Suprapubic skin (tissue), 4 donors: ENCODE data around the gene PRDM4. TPM values are rescaled to one million over a fixed set of nuclear protein-coding genes. Genes with fewer than 3 reads are reported as not detected.

Source experiments
- DNase-seq, 2 donors: peaks; one replicate each; pipeline ENCODE4 v3.0.0-alpha.2; 2019; ENCODE audit warnings: low spot score in 2 of 2
- H3K27ac ChIP-seq: fragments of 200-600 bp; sonication (generic); one replicate; pipeline ENCODE4 v1.5.1; 2019
- H3K27me3 ChIP-seq: fragments of 200-600 bp; sonication (generic); one replicate; pipeline ENCODE4 v1.5.1; 2019
- H3K36me3 ChIP-seq: fragments of 200-600 bp; sonication (generic); one replicate; pipeline ENCODE4 v1.5.1; 2019
- H3K4me1 ChIP-seq: fragments of 200-600 bp; sonication (generic); one replicate; pipeline ENCODE4 v1.5.1; 2019
- H3K4me3 ChIP-seq: fragments of 200-600 bp; sonication (generic); one replicate; pipeline ENCODE4 v1.5.1; 2019; ENCODE audit warnings: mild to moderate bottlenecking
- H3K9me3 ChIP-seq: fragments of 200-600 bp; sonication (generic); one replicate; pipeline ENCODE4 v1.5.1; 2019
- CTCF ChIP-seq, 2 donors: fragments of 200-600 bp in 1 of 2; fragments of 450-650 bp in 1 of 2; sonication (generic) in 1 of 2; IDR thresholded peaks; one replicate each; pipeline ENCODE4 v1.5.1; 2016 to 2019; ENCODE audit warnings: antibody characterized with exemption in 2 of 2, mild to moderate bottlenecking in 1 of 2, moderate library complexity in 1 of 2
- EP300 ChIP-seq: sonication (generic); formaldehyde crosslinking; IDR thresholded peaks from one replicate; pipeline ENCODE4 v1.6.1; 2017; ENCODE audit warnings: antibody characterized with exemption
- POLR2A ChIP-seq, 2 donors: fragments of 450-650 bp; IDR thresholded peaks; one replicate each; pipeline ENCODE4 v1.6.1; 2017; ENCODE audit warnings: antibody characterized with exemption in 2 of 2, mild to moderate bottlenecking in 2 of 2, moderate library complexity in 2 of 2
- POLR2AphosphoS5 ChIP-seq, 3 donors: sonication (generic); formaldehyde crosslinking; IDR thresholded peaks; one replicate each; pipeline ENCODE4 v1.6.1; 2017; ENCODE audit warnings: antibody characterized with exemption in 3 of 3
- WGBS: methylation state at CpG from one replicate; pipeline ENCODE4 v1.1.5; 2018; 5-methylcytosine and 5-hydroxymethylcytosine counted together
- total RNA-seq, 4 donors: library from RNA; depleted of rRNA; stranded (reverse); fragments of >200 nt; gene quantifications; one replicate each; pipeline ENCODE4 v1.1.0, GENCODE V29; 2016

The PRDM4 gene
- total RNA-seq, 4 donors from 2014 or later, result 21.4 to 43.5 (median 26.9) TPM

- Histone ChIP-seq H3K9me3 (no peaks in the 10 kb centered on the region), H3K4me1 (peaks cover 23% of the 10 kb centered on the region), H3K27ac (no peak overlapping the region), H3K27me3 (peaks cover 55% of the 10 kb centered on the region), H3K36me3 (no peaks in the 10 kb centered on the region), H3K4me3 (no peak overlapping the region)
- DNase-seq, result no peak
- WGBS, result 34% methylated on average over 6 of the region's 6 CpGs
- TF ChIP-seq POLR2A (IDR thresholded peaks at IDR 0.05), result no peak
- no peak for TF ChIP-seq EP300
- TF ChIP-seq POLR2AphosphoS5 (IDR thresholded peaks at IDR 0.05), result no peak
- no peak for TF ChIP-seq CTCF (IDR thresholded peaks at IDR 0.05)
Measured at GRCh38 chr12:107776171-107776570, 15.2 kb upstream of the PRDM4 start.

GRCh38 chr12:107775093-107775721, 14.3 kb upstream of the PRDM4 start:
- Histone ChIP-seq H3K4me1 (peaks cover 23% of the 10 kb centered on the region), H3K36me3 (no peaks in the 10 kb centered on the region), H3K27me3 (peaks cover 57% of the 10 kb centered on the region), H3K4me3 (peak overlapping the region; percentile 43), H3K27ac (no peak overlapping the region), H3K9me3 (no peaks in the 10 kb centered on the region)
- TF ChIP-seq EP300 (no peak), CTCF (IDR thresholded peaks at IDR 0.05) (peak in 1 of 2 donors; percentile 5)
- no peak for DNase-seq
- WGBS, result 3% methylated on average over 24 of the region's 66 CpGs

- Histone ChIP-seq H3K27ac (no peak within 1 kb of the TSS), H3K4me3 (peak within 1 kb of the TSS; percentile 43), H3K4me1 (peaks cover 23% of the 10 kb centered on the region), H3K36me3 (no peaks in the 10 kb centered on the region), H3K27me3 (peaks cover 57% of the 10 kb centered on the region), H3K9me3 (no peaks in the 10 kb centered on the region)
- WGBS, result 35% methylated on average over 13 of the region's 13 CpGs
- TF ChIP-seq CTCF (IDR thresholded peaks at IDR 0.05), result no peak
- no peak for TF ChIP-seq POLR2A (IDR thresholded peaks at IDR 0.05)
- TF ChIP-seq POLR2AphosphoS5 (IDR thresholded peaks at IDR 0.05), result no peak
- TF ChIP-seq EP300, result no peak
- DNase-seq, result no peak
Measured at GRCh38 chr12:107774349-107775029, 13.6 kb upstream of the PRDM4 start, which contains the start of gene ASCL4. TSS of gene ASCL4 (plus strand) at chr12:107774704. CDS start at chr12:107775219, 515 bp downstream.

GRCh38 chr12:107767466-107767865, 6.5 kb upstream of the PRDM4 start:
- TF ChIP-seq CTCF (IDR thresholded peaks at IDR 0.05) (no peak), EP300 (no peak), POLR2AphosphoS5 (IDR thresholded peaks at IDR 0.05) (no peak), POLR2A (IDR thresholded peaks at IDR 0.05) (no peak)
- 79% methylated on average over 5 of the region's 5 CpGs for WGBS
- Histone ChIP-seq H3K36me3 (no peaks in the 10 kb centered on the region), H3K4me1 (no peaks in the 10 kb centered on the region), H3K4me3 (no peak overlapping the region), H3K9me3 (no peaks in the 10 kb centered on the region), H3K27me3 (peaks cover 6% of the 10 kb centered on the region), H3K27ac (no peak overlapping the region)
- DNase-seq, result no peak

GRCh38 chr12:107765316-107765715, 4.4 kb upstream of the PRDM4 start:
- WGBS, result 86% methylated on average over 1 of the region's 1 CpG
- Histone ChIP-seq H3K36me3 (no peaks in the 10 kb centered on the region), H3K27ac (no peak overlapping the region), H3K4me1 (no peaks in the 10 kb centered on the region), H3K27me3 (no peaks in the 10 kb centered on the region), H3K4me3 (no peak overlapping the region), H3K9me3 (no peaks in the 10 kb centered on the region)
- DNase-seq, result no peak
- TF ChIP-seq POLR2AphosphoS5 (IDR thresholded peaks at IDR 0.05), result no peak
- no peak for TF ChIP-seq CTCF (IDR thresholded peaks at IDR 0.05)
- no peak for TF ChIP-seq EP300
- no peak for TF ChIP-seq POLR2A (IDR thresholded peaks at IDR 0.05)
